GM18861 (cell line): ENCODE measurements around the gene HEMGN.

Experiments used
- ATAC-seq: cut with Tn5 transposase; IDR thresholded peaks from one replicate; pipeline ENCODE4 v1.9.1; 2021; ENCODE audit not compliant: unreplicated experiment

HEMGN gene

DNA sequence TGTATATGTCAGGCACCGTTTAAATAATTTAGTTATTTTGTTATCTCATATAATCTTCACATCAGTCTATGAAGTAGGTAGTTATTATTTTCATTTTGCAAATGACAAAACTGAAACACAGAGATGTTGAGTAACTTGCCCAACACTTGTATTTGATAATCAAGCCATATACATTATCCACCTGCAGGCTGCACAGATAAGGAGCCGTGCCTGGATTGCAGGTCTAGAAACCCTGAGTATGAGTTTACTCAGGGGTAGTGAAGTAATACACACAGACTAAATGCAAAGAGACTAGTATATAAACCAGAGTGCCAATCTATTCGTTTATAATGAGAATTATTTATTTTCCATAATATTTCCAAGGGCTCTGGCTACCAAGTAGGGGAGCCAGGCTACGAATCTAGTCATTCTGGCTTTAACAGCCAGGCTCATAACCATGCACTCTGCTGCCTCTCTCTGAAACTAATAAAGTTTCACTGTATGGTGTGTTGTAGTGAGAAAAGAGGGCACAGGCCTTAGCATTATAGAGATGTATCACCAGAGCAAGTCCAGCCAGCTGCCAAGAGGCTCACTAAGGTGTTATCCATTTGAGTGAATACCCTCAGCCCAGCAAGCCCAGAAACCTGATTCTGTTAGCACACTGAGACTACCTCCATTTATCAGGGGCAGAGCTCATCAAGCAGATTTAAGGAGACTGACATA, 4.5 kb downstream of the HEMGN start:
- no peak for ATAC-seq

DNA sequence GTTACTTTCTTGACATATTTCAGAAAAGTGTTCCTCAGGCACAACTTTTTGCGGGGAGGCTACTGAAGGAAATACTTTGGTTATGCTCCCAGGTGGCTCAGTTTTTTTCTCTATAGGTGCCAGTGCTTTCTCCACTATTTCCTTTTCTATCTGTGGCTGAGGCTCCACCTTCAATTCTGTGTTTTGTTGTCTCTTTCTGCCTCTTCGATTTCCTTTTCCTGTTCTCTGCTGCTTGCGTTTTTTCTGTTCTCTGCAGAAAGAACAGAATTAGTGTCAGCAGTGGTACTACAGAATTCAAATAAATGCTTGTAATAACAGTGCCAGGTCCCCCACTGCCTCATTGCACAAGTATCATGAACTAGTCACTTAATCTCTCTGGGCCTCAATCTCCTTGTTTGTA, 7.0 kb downstream of the HEMGN start:
- ATAC-seq, result no peak

DNA sequence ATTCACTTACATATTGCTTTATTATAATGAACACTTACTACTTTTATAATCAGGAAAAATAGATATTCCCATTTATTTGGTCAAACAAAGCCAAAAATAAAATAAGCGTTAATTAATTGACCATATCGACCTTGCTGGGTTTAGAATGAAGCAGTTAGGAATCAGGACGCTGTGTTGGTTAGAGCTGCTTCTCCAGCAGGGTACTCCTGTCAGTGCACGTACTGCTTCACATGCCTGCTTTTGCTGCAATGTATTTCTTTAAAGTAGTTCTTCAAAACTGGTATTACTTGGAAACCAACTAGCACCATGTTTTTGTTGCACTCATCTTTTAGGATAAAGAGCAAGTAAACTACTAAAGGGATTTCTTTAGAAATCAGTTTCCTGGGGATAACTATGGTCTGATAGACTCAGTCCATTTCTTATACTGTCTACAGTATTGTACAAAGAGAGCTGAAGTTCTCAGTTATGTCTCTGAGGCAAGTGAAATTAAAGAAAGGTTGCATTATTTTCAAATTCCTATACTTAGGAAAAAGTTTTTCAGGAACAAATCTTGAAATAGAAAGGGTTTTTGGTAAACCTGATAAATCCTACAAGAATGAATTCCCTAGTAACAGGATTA, 8.9 kb downstream of the HEMGN start:
- ATAC-seq, result no peak

DNA sequence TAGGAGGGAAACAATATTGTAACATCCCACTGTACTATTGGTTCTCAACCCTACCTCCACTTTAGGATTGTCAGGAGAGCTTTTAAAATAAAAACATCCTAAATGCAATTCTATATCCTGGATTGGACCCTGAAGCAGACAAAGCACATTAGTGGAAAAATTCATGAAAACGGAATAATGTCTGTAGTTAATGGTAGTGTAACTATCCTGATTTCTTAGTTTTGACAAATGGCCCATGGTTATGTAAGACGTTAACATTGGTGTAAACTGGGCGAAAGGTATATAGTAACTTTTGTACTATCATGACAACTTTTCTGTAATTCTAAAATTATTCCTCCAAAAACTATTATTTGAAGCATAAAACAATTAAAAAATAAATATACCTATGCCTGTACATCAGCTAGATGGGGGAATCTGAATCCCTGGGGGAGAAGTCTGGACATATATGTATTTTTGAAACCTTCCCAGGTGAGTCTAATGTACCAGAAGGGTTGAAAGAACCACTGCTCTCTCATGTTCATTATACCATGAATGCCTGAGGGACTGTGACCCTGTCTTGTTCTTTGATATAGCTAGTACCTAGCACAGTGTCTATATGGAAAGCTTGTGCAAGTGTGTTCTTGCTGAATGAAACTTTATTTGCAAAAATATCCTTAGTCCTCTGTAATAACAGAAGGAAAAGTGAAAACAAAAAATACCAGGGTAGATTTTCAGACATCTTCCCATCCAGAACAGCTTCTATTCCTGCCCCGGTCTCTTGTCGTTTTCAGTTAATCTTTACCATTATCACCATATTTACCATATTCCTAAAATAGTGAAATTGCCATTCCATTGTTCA, 12.3 kb downstream of the HEMGN start:
- no peak for ATAC-seq

DNA sequence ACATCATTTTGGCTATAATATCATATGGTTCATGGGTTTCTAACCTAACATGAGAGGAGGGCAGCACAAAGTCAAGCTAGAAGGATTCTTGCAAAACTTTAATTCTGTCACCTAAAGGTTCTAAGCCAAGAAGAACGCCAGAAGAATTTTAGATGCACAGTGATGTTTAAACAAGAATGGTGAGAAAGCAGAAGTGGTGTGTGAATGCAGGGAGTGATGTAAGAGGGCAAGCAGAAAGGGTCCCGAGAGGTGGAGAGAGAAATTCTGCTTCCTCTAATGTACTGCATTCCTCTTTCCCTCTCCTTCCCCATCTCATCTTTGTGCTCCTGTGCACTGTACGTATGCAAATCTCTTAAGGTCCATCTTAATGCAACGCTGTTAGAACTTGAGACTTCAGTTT, 13.6 kb downstream of the HEMGN start:
- no peak for ATAC-seq

DNA sequence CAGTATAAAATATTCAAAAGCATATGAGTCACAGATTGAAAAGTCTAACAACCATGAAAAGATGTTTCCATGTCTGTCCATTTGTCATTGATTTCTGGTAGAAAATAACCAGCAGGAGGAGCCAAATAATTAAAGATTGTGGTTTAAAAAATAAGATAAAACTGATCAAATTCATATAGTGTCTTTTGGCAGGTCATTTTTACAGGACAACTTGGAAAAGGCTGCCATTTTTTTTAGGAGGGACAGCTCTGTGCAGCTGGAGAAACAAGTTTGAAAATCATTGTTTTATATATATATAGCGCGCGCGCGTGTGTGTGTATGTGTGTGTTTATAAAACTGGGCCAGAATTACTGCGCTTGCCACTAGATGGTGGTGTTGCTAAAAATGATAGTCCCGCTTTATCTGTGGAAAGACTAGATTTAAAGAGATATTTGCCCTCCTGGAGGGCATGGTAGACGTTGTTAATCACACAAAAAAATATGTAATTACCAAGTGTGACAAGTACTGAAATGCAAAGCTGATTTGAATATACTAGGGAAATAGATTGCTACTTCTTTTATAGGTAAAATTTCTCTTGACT, 14.4 kb downstream of the HEMGN start:
- peak; percentile 32 for ATAC-seq

DNA sequence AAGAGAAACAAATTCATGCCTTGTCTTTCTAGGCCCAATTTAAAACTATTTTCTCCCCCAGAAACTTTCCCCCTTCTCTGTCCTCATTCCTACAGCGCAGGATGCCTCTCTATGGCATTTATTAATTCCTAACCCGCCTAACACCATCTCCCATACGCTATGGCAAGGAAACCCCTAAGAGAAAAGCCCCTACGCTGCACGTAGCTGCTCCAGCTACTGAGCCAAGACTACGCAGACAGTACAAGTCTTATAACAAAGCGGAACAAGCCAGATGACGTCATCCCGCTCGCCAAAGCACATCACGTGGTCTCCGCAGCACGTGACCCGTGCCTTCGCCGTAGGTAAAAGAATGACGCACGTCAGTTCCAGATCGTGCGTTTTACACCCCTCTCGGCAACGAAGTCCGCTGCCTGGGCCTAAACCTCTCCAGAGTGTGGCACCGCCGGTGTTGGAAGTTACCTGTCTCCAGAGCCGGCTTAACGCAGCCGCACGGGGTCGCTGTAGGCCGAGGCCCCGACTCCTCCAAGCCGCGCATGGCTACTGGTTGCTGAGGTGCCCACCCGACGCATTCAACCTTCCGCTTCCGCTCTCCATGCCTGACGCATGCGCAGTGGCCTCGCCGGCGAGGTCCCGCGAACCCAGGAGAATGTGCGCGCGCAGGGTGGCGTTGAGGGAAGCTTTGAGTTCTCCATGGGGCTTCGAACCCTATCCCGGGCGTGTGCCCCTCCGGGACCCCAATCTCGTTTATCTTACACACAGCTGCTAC, 15.8 kb downstream of the HEMGN start, which contains the start of gene TRMO:
Gene TRMO (minus strand): TSS at position 542 of the 766 bp plus-strand sequence. CDS start 7 bp downstream, at position 535.
- peak; percentile 76 for ATAC-seq

DNA sequence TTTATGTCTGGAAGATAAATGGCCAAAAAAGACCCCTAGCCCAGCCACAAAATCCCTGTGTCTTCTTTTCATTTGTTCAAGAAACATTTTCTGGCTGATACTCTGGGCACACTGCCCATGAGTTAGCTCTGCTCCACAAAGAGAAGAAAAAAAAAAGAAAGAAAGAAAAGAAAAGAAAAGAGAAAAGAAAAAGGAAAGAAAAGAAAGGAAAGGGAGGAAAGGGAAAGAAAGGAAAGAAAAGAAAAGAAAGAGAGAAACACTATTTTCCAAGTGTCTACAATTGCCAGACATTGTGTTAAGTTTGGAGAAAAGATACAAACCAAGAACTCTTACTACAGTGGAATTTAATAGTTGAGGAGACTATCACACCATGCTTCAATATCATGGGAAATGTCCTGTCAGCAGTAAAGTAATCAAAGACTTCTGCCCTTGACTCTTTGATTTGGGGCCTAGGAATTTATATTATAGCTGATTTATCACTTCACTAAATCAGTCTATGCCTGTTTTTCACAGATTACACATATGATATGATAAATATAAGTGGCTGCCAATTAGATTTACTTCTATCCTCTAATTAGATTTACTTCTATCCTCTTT, 18.7 kb downstream of the HEMGN start:
- no peak for ATAC-seq

DNA sequence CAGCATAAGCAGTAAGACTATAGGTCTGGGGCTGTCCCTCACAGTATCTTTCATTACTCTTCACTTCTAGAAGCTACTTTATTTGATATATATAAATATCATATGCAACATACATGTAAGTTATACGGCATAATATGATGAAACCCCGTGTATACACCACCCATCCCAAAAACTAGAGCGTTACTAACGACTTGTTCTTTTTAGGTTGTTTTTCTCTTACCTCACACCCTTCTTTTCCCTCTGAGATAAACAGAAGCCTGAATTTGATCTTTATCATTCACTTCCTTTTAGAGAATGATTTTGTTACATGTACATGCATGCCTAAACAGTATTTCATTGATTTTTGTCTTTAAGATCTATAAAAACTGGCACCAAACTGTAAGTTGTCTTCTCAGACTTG, 19.4 kb downstream of the HEMGN start:
- no peak for ATAC-seq

DNA sequence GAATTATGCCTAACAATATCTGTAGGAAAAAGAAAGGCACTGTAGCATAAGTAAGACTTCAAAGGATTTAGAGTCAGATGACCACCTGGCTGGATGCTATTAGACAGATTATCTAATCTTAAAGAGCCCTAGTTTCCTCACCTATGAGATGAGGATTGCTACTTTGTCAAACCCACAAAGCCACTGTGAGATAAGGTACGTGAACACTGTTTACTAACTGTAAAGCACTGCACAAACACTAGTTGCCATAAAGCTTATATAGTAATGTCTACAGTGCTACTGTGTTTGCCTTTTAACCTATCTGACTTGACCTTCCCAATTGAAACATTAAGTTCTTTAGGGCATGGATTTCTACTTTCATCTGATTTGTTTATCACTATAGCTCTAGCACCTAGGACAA, 26.0 kb downstream of the HEMGN start:
- no peak for ATAC-seq

DNA sequence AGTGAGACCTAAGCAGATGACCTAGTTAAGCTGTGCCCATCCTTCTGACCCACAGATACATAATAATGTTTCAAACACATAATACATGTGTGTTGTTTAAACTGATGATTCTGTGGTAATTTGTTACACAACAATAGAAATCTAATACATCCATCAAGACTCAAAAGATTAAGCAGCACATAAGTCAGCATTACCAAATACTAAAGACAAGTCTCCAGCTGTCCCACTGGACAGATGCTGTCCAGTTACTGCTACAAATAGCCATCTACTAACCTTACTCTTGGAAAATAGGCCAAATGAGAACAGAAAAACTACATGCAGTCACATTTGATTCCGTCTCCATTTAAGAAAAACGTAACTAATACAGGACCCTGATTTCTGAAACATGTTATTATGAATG, 26.4 kb downstream of the HEMGN start:
- no peak for ATAC-seq

DNA sequence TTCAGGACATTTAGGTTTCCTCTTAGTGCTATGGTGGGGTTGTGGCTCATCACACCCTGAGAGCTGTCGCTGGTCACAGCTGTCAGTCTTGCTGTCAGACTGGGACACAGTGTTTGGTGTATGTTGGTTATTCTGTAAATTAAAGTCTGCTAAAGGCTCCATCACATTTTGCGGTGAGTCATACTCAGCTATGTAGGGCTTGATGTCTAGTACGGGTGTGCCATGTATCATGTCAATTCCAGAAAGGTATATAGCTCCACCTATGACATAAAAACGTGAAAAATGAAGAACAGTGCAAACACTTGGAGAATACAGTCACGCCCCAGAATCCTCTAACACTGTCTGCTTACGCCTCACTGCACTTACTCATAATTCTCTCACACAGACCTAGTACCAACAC, 27.6 kb downstream of the HEMGN start:
- ATAC-seq, result no peak

DNA sequence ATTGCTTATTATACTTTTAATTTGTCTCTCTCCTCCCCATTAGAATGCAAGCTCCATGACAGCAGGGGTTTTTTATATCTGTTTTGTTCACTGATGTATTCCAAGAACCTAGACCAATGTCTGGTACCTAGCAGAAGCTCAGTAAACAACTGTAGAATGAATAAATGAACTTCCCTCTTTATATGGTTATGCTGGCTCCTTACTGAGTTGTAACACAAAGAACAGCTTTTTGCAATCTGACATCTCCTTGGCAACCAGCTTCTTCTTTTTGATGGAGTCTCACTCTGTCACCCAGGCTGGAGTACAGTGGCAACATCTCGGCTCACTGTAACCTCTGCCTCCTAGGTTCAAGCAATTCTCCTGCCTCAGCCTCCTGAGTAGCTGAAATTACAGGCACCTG, 29.3 kb downstream of the HEMGN start:
- ATAC-seq, result no peak

DNA sequence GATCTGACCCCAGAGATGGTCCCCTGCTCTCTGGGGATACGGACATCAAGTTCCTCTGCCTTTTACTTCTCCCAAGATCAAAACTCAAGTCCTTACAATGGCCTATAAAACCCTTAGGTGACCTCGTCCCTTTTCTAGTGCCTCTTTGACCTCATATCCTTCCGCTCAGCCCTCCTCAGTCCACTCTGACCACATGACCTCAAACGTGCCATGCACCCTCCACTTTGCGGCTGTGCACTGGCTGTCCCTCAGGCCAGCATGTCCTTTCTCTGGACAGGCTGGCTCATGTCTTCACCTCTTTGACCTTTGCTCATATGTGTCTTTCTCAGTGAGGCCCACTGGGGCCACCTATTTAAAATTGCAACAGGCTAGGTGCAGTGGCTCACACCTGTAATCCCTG, 30.3 kb downstream of the HEMGN start:
- ATAC-seq, result no peak

DNA sequence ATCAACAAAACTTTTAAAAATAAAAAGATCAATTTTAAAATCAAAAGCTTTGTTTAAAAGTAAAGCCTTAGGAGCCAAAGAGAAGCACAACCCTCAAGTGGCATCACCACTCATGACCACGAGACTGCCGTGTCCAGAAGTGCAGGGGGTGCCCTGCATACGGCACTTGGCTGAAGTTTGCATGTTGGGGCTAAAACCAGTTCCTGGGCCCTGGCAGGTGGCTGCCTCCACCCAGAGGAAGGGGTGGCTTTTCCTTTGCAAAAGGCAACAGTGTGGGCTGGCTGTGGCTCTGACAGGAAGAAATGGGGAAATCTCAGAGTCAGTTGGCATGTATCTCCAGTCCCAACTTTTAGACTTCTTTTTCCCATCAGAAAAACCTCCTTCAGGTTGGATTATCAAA, 30.9 kb downstream of the HEMGN start:
- ATAC-seq, result no peak

DNA sequence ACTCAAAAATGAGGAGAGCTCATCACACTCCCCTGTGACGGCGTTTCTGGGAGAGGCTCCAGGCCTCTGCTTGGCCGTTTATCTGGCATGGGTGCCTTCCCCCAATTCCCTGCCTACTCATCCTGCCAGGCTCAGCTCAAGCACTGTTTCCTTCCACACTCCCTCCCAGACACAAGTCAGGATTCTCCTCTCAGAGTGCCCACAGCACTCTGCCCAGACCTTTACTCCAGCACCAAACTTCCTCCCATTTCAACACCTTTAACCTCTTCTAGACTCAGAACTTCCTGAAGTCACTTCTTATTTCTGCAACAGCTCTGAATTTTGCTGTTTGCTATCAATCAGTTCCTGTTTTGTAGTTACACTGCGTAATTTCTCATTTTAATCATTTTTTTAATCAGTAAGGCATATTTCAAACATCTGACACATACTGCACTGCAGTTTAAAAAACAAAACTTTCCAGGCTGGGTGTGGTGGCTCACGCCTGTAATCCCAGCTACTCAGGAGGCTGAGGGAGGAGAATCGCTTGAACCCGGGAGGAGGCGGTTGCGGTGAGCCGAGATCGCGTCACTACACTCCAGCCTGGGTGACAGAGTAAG, 31.6 kb downstream of the HEMGN start:
- no peak for ATAC-seq

DNA sequence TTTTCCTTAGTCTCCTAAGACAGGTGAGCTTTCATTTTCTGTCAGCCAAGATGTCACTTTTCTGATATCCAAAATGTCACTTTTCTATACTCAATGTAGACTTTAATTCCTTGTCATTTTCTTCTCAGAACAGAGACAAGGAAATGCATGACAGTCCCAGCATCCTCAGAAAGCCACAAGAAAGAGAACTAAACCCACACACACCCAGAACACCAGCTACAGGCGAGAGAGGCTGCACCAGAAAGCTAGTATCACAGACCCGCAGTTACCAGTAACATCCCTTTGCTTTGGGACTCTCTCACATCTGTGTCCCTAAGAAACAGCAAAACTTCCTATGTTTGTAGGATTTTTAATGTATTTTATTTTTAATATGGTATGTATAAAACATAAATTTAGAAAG, 32.7 kb downstream of the HEMGN start:
- no peak for ATAC-seq

DNA sequence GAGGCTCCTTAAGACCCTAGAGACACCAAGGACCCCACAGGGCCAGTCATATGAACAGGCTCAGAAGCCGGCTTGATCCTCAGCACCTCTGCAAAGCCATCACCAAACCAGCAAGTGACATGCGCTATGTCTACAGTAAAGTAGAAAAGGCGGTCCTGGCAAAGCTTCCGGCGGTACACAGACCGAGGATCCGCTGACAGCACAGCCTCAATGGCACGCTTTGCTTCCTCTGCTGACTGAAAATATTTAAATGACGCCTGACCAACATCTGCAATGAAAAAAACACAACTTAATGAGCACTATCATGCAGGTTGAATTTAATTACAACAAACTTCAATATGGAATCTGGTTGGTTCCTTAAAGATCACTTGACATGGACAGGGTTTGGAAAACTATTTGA, 33.2 kb downstream of the HEMGN start:
- no peak for ATAC-seq

DNA sequence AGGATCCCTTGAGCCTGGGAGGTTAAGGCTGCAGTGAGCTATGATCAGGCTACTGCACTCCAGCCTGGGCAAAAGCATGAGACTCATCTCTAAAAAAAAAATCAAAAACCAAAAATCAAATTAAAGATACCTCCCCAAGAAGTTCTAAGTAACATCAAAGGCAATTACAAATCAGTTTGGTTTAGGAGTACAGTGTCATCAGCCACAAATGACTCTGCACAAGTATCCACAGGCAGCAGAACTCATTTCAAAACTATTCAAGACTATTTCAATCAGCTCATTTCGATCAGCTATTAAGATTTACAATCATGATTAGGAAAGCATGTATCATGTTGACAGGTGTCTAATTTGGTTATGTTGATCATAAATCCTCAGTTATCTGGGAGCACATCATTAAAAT, 34.8 kb downstream of the HEMGN start:
- ATAC-seq, result no peak
